ENCODE results near the gene PPP1R12C.

PPP1R12C gene

GRCh38 chr19:55158848-55159749 lies 41.7 kb upstream of the PPP1R12C start:
- no peak overlapping the region for H3K4me3 ChIP-seq (ENCODE audit: low read depth, low read length, poor library complexity, severe bottlenecking)
- H3K36me3 ChIP-seq (ENCODE audit: insufficient read depth, low read length), result no peaks in the 10 kb centered on the region
- H2AFZ ChIP-seq (ENCODE audit: low read length), result no peak overlapping the region
- TF ChIP-seq CTCF (IDR thresholded peaks at IDR 0.05; ENCODE audit: low read length) (no peak), EZH2 (IDR thresholded peaks at IDR 0.05; ENCODE audit: borderline replicate concordance, low read length) (no peak)
- H3K27ac ChIP-seq (ENCODE audit: low read depth, low read length, poor library complexity, severe bottlenecking), result no peak overlapping the region
- no peaks in the 10 kb centered on the region for H3K9me2 ChIP-seq (ENCODE audit: low read depth, low read length)
- no peaks in the 10 kb centered on the region for H3K79me2 ChIP-seq (ENCODE audit: insufficient read depth, low read length)
- no peaks in the 10 kb centered on the region for H4K20me1 ChIP-seq (ENCODE audit: insufficient read depth, low read length)
- H3F3A ChIP-seq (ENCODE audit: insufficient read depth, low read length), result no peaks in the 10 kb centered on the region
- H3K9ac ChIP-seq (ENCODE audit: low read length), result no peak overlapping the region
- H3K9me3 ChIP-seq (ENCODE audit: low read length), result no peaks in the 10 kb centered on the region
- no peak overlapping the region for H3K4me2 ChIP-seq (ENCODE audit: low read length)
- H3K27me3 ChIP-seq (ENCODE audit: insufficient read depth, low read length), result no peaks in the 10 kb centered on the region
- H3K4me1 ChIP-seq (ENCODE audit: insufficient read depth, low read length, severe bottlenecking), result no peaks in the 10 kb centered on the region

GRCh38 chr19:55158423-55158822 lies 41.0 kb upstream of the PPP1R12C start:
- H3K27me3 ChIP-seq (ENCODE audit: insufficient read depth, low read length), result no peaks in the 10 kb centered on the region
- no peak for TF ChIP-seq EZH2 (IDR thresholded peaks at IDR 0.05; ENCODE audit: borderline replicate concordance, low read length)
- TF ChIP-seq CTCF (IDR thresholded peaks at IDR 0.05; ENCODE audit: low read length), result no peak
- no peaks in the 10 kb centered on the region for H3K36me3 ChIP-seq (ENCODE audit: insufficient read depth, low read length)
- H3K9me3 ChIP-seq (ENCODE audit: low read length), result no peaks in the 10 kb centered on the region
- H3K27ac ChIP-seq (ENCODE audit: low read depth, low read length, poor library complexity, severe bottlenecking), result no peak overlapping the region
- no peaks in the 10 kb centered on the region for H3K79me2 ChIP-seq (ENCODE audit: insufficient read depth, low read length)
- H3K4me1 ChIP-seq (ENCODE audit: insufficient read depth, low read length, severe bottlenecking), result no peaks in the 10 kb centered on the region
- H3K4me2 ChIP-seq (ENCODE audit: low read length), result no peak overlapping the region
- H3K9me2 ChIP-seq (ENCODE audit: low read depth, low read length), result no peaks in the 10 kb centered on the region
- no peaks in the 10 kb centered on the region for H3F3A ChIP-seq (ENCODE audit: insufficient read depth, low read length)
- H3K9ac ChIP-seq (ENCODE audit: low read length), result no peak overlapping the region
- no peak overlapping the region for H2AFZ ChIP-seq (ENCODE audit: low read length)
- H3K4me3 ChIP-seq (ENCODE audit: low read depth, low read length, poor library complexity, severe bottlenecking), result no peak overlapping the region
- H4K20me1 ChIP-seq (ENCODE audit: insufficient read depth, low read length), result no peaks in the 10 kb centered on the region

- H3K4me3 ChIP-seq (ENCODE audit: low read depth, low read length, poor library complexity, severe bottlenecking), result no peak within 1 kb of the TSS
- no peaks in the 10 kb centered on the region for H3K36me3 ChIP-seq (ENCODE audit: insufficient read depth, low read length)
- H3K4me2 ChIP-seq (ENCODE audit: low read length), result no peak within 1 kb of the TSS
- no peaks in the 10 kb centered on the region for H4K20me1 ChIP-seq (ENCODE audit: insufficient read depth, low read length)
- H2AFZ ChIP-seq (ENCODE audit: low read length), result no peak within 1 kb of the TSS
- no peaks in the 10 kb centered on the region for H3F3A ChIP-seq (ENCODE audit: insufficient read depth, low read length)
- H3K4me1 ChIP-seq (ENCODE audit: insufficient read depth, low read length, severe bottlenecking), result no peaks in the 10 kb centered on the region
- no peaks in the 10 kb centered on the region for H3K27me3 ChIP-seq (ENCODE audit: insufficient read depth, low read length)
- H3K79me2 ChIP-seq (ENCODE audit: insufficient read depth, low read length), result no peaks in the 10 kb centered on the region
- no peak within 1 kb of the TSS for H3K9ac ChIP-seq (ENCODE audit: low read length)
- no peaks in the 10 kb centered on the region for H3K9me3 ChIP-seq (ENCODE audit: low read length)
- TF ChIP-seq EZH2 (IDR thresholded peaks at IDR 0.05; ENCODE audit: borderline replicate concordance, low read length), result no peak
- no peak for TF ChIP-seq CTCF (IDR thresholded peaks at IDR 0.05; ENCODE audit: low read length)
- H3K27ac ChIP-seq (ENCODE audit: low read depth, low read length, poor library complexity, severe bottlenecking), result no peak within 1 kb of the TSS
- no peaks in the 10 kb centered on the region for H3K9me2 ChIP-seq (ENCODE audit: low read depth, low read length)
Observed at GRCh38 chr19:55157064-55157908, 39.8 kb upstream of the PPP1R12C start, which contains the start of gene TNNI3. Gene TNNI3, minus strand, starts transcription at chr19:55157732. Its CDS starts 143 bp downstream, at chr19:55157589.

All from OCI-LY1 (cell line).